SK-N-SH treated with all-trans-retinoic acid at 6 μM for 48 hours (cell line): Measurements from ENCODE around the gene PARVB.

Experiments
- ATAC-seq: fragments of 200-7000 bp; cut with Tn5 transposase; 3 replicates; pipeline ENCODE4 v1.9.1; 2020; ENCODE audit warnings: mild to moderate bottlenecking, moderate library complexity
- ARNTL ChIP-seq: fragments of 450-650 bp; formaldehyde crosslinking; IDR thresholded peaks from 2 replicates; pipeline ENCODE4 v1.5.0; 2020; ENCODE audit warnings: low read depth, mild to moderate bottlenecking, moderate library complexity, borderline replicate concordance
- BACH2 ChIP-seq: fragments of 250-450 bp; sonication (Bioruptor Pico); IDR thresholded peaks from 2 replicates; pipeline ENCODE4 v1.9.0; 2021; ENCODE audit warnings: mild to moderate bottlenecking, borderline replicate concordance
- CSDC2 ChIP-seq: fragments of 250-450 bp; sonication (Bioruptor Pico); IDR thresholded peaks from 2 replicates; pipeline ENCODE4 v1.5.0; 2020; ENCODE audit warnings: mild to moderate bottlenecking, moderate library complexity
- ESRRG ChIP-seq: fragments of 250-450 bp; sonication (Bioruptor Pico); IDR thresholded peaks from 2 replicates; pipeline ENCODE4 v1.6.1; 2021; ENCODE audit warnings: mild to moderate bottlenecking
- ISL1 ChIP-seq: fragments of 250-450 bp; sonication (Bioruptor Pico); IDR thresholded peaks from 2 replicates; pipeline ENCODE4 v2.1.2; 2022; ENCODE audit warnings: mild to moderate bottlenecking, moderate library complexity
- OSR1 ChIP-seq: fragments of 250-450 bp; sonication (Bioruptor Pico); IDR thresholded peaks from 2 replicates; pipeline ENCODE4 v1.8.0; 2022; ENCODE audit warnings: moderate library complexity, mild to moderate bottlenecking, inconsistent platforms
- PPARA ChIP-seq: fragments of 250-450 bp; sonication (Bioruptor Pico); IDR thresholded peaks from 2 replicates; pipeline ENCODE4 v1.5.0; 2020; ENCODE audit warnings: mild to moderate bottlenecking, borderline replicate concordance
- RARB ChIP-seq: fragments of 250-450 bp; sonication (Bioruptor Pico); IDR thresholded peaks from 2 replicates; pipeline ENCODE4 v1.8.0; 2021; ENCODE audit warnings: mild to moderate bottlenecking, moderate library complexity
- SNAI2 ChIP-seq: fragments of 250-450 bp; sonication (Bioruptor Pico); IDR thresholded peaks from 2 replicates; pipeline ENCODE4 v1.5.0; 2020; ENCODE audit warnings: mild to moderate bottlenecking, moderate library complexity
- TCF4 ChIP-seq: fragments of 250-450 bp; sonication (Bioruptor Pico); IDR thresholded peaks from 2 replicates; pipeline ENCODE4 v1.8.0; 2021; ENCODE audit warnings: mild to moderate bottlenecking, moderate library complexity, borderline replicate concordance
- TOX ChIP-seq: fragments of 250-450 bp; sonication (Bioruptor Pico); IDR thresholded peaks from 2 replicates; pipeline ENCODE4 v1.8.0; 2021; ENCODE audit warnings: mild to moderate bottlenecking, moderate library complexity, borderline replicate concordance
- ZC3H10 ChIP-seq: fragments of 250-450 bp; sonication (Bioruptor Pico); IDR thresholded peaks from 2 replicates; pipeline ENCODE4 v1.5.1; 2021; ENCODE audit warnings: mild to moderate bottlenecking, moderate library complexity
- ZFP3 ChIP-seq: fragments of 250-450 bp; sonication (Bioruptor Pico); IDR thresholded peaks from 2 replicates; pipeline ENCODE4 v1.5.0; 2020; ENCODE audit warnings: mild to moderate bottlenecking, moderate library complexity
- ZFP30 ChIP-seq: fragments of 450-650 bp; formaldehyde crosslinking; IDR thresholded peaks from 2 replicates; pipeline ENCODE4 v1.5.0; 2022; ENCODE audit warnings: mild to moderate bottlenecking, moderate library complexity
- ZNF565 ChIP-seq: fragments of 450-650 bp; formaldehyde crosslinking; conservative IDR thresholded peaks from 2 replicates; pipeline ENCODE4 v1.5.0; 2020; ENCODE audit warnings: low read depth, mild to moderate bottlenecking, moderate library complexity
- ZNF70 ChIP-seq: fragments of 450-650 bp; formaldehyde crosslinking; IDR thresholded peaks from 2 replicates; pipeline ENCODE4 v1.5.0; 2020; ENCODE audit warnings: mild to moderate bottlenecking, moderate library complexity
- ZNF8 ChIP-seq: fragments of 450-650 bp; formaldehyde crosslinking; IDR thresholded peaks from 2 replicates; pipeline ENCODE4 v1.5.0; 2020; ENCODE audit warnings: mild to moderate bottlenecking, moderate library complexity
- TF ChIP-seq, protein P1 (sequence below): fragments of 250-450 bp; sonication (Bioruptor Pico); IDR thresholded peaks from 2 replicates; pipeline ENCODE4 v1.8.0; 2021; ENCODE audit warnings: low read depth, mild to moderate bottlenecking, moderate library complexity, borderline replicate concordance
- TF ChIP-seq, protein P2 (sequence below): fragments of 250-450 bp; sonication (Bioruptor Pico); IDR thresholded peaks from 2 replicates; pipeline ENCODE4 v1.5.0; 2020; ENCODE audit warnings: mild to moderate bottlenecking, moderate library complexity
- TF ChIP-seq, protein P3 (sequence below): fragments of 250-450 bp; sonication (Bioruptor Pico); IDR thresholded peaks from 2 replicates; pipeline ENCODE4 v1.5.1; 2021; ENCODE audit warnings: mild to moderate bottlenecking, moderate library complexity
- TF ChIP-seq, protein P4 (sequence below): fragments of 250-450 bp; sonication (Bioruptor Pico); IDR thresholded peaks from 2 replicates; pipeline ENCODE4 v1.5.1; 2020; ENCODE audit warnings: low read depth, mild to moderate bottlenecking, moderate library complexity

Gene PARVB

DNA sequence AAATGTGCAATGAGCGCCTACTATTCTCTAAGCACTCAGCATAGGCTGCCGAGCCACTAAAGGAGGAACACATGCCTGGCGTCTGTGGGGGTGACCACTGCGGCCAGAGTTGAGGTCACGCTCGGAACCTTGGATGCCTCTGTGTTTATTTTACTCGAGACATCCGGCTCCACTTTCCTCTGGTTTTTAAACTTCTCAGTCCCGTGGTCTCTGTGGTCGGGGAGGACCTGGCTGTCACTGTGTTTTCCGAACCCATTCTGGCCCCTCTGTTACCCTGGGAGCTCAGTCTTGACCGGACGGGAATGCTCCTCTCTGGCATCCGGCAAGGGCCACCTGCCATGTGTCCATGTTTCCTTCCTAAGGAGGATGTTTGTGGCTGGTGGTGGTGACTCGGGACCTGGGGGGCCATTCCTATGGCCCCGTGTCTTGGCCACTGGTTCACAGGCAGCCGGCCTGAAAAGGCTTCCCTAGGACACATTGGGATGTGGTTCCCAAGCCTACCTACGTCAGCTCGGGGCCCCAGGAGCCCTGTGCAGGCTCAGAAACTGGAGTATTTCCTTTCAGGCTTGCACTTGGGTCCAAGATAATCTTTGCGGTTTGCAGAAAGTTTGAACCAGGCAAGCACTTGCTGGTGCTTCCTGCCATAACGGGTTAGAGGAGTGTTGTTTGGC lies 109.9 kb downstream of the PARVB start:
- TF ChIP-seq, protein P1, sequence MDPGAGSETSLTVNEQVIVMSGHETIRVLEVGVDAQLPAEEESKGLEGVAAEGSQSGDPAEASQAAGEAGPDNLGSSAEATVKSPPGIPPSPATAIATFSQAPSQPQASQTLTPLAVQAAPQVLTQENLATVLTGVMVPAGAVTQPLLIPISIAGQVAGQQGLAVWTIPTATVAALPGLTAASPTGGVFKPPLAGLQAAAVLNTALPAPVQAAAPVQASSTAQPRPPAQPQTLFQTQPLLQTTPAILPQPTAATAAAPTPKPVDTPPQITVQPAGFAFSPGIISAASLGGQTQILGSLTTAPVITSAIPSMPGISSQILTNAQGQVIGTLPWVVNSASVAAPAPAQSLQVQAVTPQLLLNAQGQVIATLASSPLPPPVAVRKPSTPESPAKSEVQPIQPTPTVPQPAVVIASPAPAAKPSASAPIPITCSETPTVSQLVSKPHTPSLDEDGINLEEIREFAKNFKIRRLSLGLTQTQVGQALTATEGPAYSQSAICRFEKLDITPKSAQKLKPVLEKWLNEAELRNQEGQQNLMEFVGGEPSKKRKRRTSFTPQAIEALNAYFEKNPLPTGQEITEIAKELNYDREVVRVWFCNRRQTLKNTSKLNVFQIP (CRISPR knock-in tag) = no peak
- no peak for TF ChIP-seq ZNF8 (CRISPR knock-in tag)
- TF ChIP-seq CSDC2 = no peak
- no peak for TF ChIP-seq ISL1 (CRISPR knock-in tag)
- no peak for TF ChIP-seq OSR1 (CRISPR knock-in tag)
- TF ChIP-seq ZNF70 = no peak
- TF ChIP-seq TOX (CRISPR knock-in tag) = no peak
- no peak for TF ChIP-seq TCF4 (CRISPR knock-in tag)
- TF ChIP-seq ZC3H10 = no peak
- ATAC-seq = no peak

DNA sequence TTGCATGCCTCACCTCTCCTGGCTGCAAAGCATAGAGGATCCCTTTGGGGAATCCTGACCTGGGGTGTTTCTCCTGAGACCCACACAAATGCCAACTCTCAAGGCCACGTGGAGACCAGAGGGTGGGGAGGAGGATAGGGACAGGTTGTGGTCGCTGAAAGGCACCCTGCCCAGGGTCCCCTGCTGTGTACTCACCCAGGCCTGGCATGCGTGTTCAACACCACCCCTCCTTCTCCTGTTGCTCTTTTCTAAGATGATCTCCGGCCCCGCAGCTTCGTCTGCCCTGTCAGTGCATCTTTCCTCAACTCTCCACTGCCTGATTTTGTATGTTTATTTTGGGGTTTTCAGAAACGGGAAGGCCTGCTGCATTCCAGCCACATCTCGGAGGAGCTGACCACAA lies 112.0 kb downstream of the PARVB start:
- no peak for TF ChIP-seq OSR1 (CRISPR knock-in tag)
- no peak for TF ChIP-seq ISL1 (CRISPR knock-in tag)
- TF ChIP-seq BACH2 (CRISPR knock-in tag) = no peak
- TF ChIP-seq ARNTL = no peak
- TF ChIP-seq, protein P2, sequence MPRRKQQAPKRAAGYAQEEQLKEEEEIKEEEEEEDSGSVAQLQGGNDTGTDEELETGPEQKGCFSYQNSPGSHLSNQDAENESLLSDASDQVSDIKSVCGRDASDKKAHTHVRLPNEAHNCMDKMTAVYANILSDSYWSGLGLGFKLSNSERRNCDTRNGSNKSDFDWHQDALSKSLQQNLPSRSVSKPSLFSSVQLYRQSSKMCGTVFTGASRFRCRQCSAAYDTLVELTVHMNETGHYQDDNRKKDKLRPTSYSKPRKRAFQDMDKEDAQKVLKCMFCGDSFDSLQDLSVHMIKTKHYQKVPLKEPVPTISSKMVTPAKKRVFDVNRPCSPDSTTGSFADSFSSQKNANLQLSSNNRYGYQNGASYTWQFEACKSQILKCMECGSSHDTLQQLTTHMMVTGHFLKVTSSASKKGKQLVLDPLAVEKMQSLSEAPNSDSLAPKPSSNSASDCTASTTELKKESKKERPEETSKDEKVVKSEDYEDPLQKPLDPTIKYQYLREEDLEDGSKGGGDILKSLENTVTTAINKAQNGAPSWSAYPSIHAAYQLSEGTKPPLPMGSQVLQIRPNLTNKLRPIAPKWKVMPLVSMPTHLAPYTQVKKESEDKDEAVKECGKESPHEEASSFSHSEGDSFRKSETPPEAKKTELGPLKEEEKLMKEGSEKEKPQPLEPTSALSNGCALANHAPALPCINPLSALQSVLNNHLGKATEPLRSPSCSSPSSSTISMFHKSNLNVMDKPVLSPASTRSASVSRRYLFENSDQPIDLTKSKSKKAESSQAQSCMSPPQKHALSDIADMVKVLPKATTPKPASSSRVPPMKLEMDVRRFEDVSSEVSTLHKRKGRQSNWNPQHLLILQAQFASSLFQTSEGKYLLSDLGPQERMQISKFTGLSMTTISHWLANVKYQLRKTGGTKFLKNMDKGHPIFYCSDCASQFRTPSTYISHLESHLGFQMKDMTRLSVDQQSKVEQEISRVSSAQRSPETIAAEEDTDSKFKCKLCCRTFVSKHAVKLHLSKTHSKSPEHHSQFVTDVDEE (CRISPR knock-in tag) = no peak
- no peak for TF ChIP-seq PPARA
- TF ChIP-seq ZNF70 = no peak
- no peak for TF ChIP-seq ZFP3 (CRISPR knock-in tag)
- TF ChIP-seq ZC3H10 = no peak
- no peak for TF ChIP-seq SNAI2 (CRISPR knock-in tag)
- TF ChIP-seq ZFP30 = no peak
- ATAC-seq = no peak

DNA sequence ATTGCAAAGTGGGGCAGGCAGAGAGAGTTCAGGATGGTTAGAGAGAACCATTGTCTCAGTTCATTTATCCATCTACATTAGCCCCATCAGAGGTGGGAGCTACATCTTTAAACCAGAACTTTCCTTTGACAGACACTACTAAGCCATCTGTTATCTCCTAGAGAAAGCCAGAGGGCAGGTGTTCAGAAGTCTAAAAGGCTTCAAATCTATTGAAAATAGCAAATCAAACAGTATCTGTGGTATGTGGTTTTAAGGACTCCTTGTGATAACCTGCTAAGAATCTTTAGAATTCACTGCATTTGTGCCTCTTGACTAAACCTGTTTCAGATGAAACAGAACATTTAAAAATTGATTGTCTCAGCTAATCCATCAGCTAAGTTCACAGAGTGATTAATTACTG lies 112.7 kb downstream of the PARVB start:
- TF ChIP-seq OSR1 (CRISPR knock-in tag) = no peak
- no peak for TF ChIP-seq TOX (CRISPR knock-in tag)
- no peak for TF ChIP-seq ARNTL
- ATAC-seq = no peak

DNA sequence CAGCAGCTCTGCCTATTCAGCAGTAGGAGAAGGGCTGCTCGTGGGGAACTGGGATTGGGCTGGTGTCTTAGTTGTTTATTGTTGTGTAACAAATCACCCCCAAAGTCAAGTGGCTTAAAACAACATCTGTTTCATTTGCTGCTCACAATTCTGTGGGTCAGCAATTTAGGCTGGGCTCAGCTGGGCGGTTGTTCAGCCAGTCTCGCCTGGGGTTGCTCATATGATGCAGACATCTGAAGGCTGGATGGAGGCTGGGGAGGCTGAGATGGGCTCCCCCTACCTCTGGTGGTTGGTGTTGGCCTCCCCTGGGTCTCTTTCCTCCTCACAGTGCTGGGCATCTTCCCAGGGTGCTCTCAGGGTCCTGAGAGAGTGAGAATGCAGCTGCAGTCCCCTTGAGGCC lies 113.3 kb downstream of the PARVB start:
- ATAC-seq = no peak
- TF ChIP-seq TOX (CRISPR knock-in tag) (no peak), SNAI2 (CRISPR knock-in tag) (no peak), ZNF565 (no peak), ZC3H10 (no peak), ZNF8 (CRISPR knock-in tag) (no peak), ESRRG (CRISPR knock-in tag) (no peak), OSR1 (CRISPR knock-in tag) (no peak), ZNF70 (no peak), RARB (CRISPR knock-in tag) (no peak)
- TF ChIP-seq, protein P3, sequence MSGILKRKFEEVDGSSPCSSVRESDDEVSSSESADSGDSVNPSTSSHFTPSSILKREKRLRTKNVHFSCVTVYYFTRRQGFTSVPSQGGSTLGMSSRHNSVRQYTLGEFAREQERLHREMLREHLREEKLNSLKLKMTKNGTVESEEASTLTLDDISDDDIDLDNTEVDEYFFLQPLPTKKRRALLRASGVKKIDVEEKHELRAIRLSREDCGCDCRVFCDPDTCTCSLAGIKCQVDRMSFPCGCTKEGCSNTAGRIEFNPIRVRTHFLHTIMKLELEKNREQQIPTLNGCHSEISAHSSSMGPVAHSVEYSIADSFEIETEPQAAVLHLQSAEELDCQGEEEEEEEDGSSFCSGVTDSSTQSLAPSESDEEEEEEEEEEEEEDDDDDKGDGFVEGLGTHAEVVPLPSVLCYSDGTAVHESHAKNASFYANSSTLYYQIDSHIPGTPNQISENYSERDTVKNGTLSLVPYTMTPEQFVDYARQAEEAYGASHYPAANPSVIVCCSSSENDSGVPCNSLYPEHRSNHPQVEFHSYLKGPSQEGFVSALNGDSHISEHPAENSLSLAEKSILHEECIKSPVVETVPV (CRISPR knock-in tag) = no peak
- TF ChIP-seq, protein P4, sequence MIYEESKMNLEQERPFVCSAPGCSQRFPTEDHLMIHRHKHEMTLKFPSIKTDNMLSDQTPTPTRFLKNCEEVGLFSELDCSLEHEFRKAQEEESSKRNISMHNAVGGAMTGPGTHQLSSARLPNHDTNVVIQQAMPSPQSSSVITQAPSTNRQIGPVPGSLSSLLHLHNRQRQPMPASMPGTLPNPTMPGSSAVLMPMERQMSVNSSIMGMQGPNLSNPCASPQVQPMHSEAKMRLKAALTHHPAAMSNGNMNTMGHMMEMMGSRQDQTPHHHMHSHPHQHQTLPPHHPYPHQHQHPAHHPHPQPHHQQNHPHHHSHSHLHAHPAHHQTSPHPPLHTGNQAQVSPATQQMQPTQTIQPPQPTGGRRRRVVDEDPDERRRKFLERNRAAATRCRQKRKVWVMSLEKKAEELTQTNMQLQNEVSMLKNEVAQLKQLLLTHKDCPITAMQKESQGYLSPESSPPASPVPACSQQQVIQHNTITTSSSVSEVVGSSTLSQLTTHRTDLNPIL = no peak

DNA sequence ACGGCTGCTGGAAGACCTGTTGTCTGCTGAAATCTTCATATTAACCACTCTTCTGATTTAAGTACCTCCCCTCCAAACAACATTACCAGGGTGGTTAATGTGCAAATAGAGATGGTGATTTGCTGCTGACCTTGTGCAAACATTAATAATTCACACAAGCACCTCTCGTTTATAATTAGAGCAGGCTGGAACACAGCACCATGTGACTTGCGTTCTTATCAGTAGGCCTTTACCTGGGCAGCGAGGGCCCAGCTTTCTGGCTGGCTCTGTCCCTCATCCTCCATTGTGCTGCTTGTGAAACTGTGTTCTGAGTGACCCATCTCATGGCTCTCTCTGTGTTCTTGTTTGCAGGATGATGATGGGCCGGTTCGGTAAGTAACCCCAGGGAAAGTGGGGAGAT lies 115.7 kb downstream of the PARVB start:
- TF ChIP-seq ESRRG (CRISPR knock-in tag) (no peak), ISL1 (CRISPR knock-in tag) (no peak), BACH2 (CRISPR knock-in tag) (no peak), ZC3H10 (no peak), PPARA (no peak), ARNTL (no peak), RARB (CRISPR knock-in tag) (no peak), ZNF8 (CRISPR knock-in tag) (no peak)
- TF ChIP-seq, protein P2 (CRISPR knock-in tag) = no peak
- TF ChIP-seq, protein P3 (CRISPR knock-in tag) = no peak

More for the DNA sequence above, 115.7 kb downstream of the PARVB start:
- ATAC-seq = no peak
